HUES6 (cell line): ENCODE results near the gene SGMS1.

Experiments used
- H3K27ac ChIP-seq: 2 replicates; pipeline ENCODE4 v1.7.0; 2013; ENCODE audit warnings: low read depth, mild to moderate bottlenecking, low read length, inconsistent platforms
- H3K27me3 ChIP-seq: 2 replicates; pipeline ENCODE4 v1.6.1; 2013; ENCODE audit warnings: low read length; ENCODE audit not compliant: control insufficient read depth, insufficient read depth
- H3K36me3 ChIP-seq: 2 replicates; pipeline ENCODE4 v1.6.1; 2013; ENCODE audit warnings: low read length; ENCODE audit not compliant: control insufficient read depth, insufficient read depth
- H3K4me1 ChIP-seq: 2 replicates; pipeline ENCODE4 v1.6.1; 2013; ENCODE audit warnings: low read length; ENCODE audit not compliant: control insufficient read depth, insufficient read depth
- H3K4me3 ChIP-seq: 2 replicates; pipeline ENCODE4 v1.5.1; 2013; ENCODE audit warnings: low read depth, low read length
- H3K9ac ChIP-seq: one replicate; pipeline ENCODE4 v1.6.1; 2013; ENCODE audit warnings: mild to moderate bottlenecking, low read length
- H3K9me3 ChIP-seq: 2 replicates; pipeline ENCODE4 v1.6.1; 2013; ENCODE audit warnings: low read depth, low read length; ENCODE audit not compliant: control insufficient read depth, insufficient read depth

Gene SGMS1

GRCh38 chr10:50471583-50471975 lies 152.2 kb downstream of the SGMS1 start:
- Histone ChIP-seq H3K9me3 (peaks cover 1% of the 10 kb centered on the region; the same call in 1 of the 2 replicates), H3K4me3 (no peak overlapping the region), H3K4me1 (peaks cover 23% of the 10 kb centered on the region), H3K27ac (peak overlapping the region; percentile 44; the same call in 1 of the 2 replicates), H3K9ac (no peak overlapping the region), H3K36me3 (no peaks in the 10 kb centered on the region), H3K27me3 (no peaks in the 10 kb centered on the region)

DNA sequence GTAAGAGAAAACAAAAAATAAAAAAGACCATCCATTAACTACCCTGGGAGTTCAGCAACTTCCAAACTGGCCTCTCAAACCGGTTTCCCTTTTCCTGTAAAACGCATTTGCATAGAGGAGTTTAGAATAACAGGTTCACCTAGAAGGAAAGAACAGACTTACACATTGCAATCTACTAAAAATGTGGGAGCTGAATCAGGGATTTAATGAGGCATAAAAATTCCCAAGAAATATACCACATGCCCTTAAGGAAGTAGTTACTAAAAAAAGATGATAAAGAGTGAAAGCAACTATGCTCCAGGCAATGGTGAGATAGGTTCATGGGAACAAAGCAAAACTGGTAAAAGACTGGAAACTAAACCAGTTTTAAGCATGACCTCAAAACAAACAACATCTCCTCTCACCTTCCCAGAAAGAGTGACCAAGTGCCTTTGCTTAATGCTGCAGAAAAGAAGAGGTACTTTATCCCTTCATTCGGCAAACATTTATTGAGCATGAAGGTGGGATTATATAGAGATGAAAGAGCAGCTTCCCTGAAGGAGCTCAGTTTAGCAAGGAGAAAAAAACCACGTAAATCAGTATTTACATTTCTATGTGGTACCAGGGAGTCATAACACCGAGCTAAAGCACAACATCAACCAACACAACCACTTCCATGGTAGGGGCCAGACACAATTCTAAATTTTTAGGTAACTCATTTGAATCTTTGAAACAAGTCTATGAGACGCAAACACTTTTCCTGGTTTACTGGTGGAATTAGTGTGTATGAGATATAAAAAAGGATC lies 152.8 kb downstream of the SGMS1 start:
- Histone ChIP-seq H3K9me3 (no peaks in the 10 kb centered on the region), H3K9ac (no peak overlapping the region), H3K27ac (peak overlapping the region; percentile 44; the same call in 1 of the 2 replicates), H3K36me3 (no peaks in the 10 kb centered on the region), H3K4me1 (peaks cover 23% of the 10 kb centered on the region), H3K4me3 (no peak overlapping the region), H3K27me3 (no peaks in the 10 kb centered on the region)

- peaks cover 23% of the 10 kb centered on the region for H3K4me1 ChIP-seq
- no peak overlapping the region for H3K27ac ChIP-seq
- H3K9ac ChIP-seq: no peak overlapping the region
- H3K4me3 ChIP-seq: no peak overlapping the region
- no peaks in the 10 kb centered on the region for H3K36me3 ChIP-seq
- H3K27me3 ChIP-seq: no peaks in the 10 kb centered on the region
- no peaks in the 10 kb centered on the region for H3K9me3 ChIP-seq
These were observed 153.4 kb downstream of the SGMS1 start for GRCh38 chr10:50470345-50470744.

DNA sequence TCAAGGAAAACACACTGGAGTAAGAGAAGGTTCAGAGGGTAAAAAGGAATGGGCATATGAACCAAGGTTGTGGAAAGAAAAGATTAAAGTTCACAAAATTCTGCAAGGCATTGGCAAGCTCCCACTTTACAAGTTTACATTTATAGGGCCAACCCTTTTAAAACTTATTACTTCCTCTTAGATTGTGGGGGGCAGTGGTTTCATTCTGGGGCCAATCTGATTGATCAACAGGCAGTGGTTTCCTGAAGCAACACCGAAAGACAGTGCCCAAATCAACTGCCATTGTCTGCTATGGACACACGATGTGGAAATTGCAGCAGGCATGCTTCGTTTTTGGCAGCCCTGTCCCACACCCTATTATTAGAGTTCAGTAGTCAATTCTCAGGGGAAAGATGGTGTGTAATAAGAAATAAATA lies 154.0 kb downstream of the SGMS1 start:
- no peaks in the 10 kb centered on the region for H3K9me3 ChIP-seq
- no peaks in the 10 kb centered on the region for H3K36me3 ChIP-seq
- peaks cover 23% of the 10 kb centered on the region for H3K4me1 ChIP-seq
- H3K4me3 ChIP-seq: no peak overlapping the region
- no peak overlapping the region for H3K27ac ChIP-seq
- no peak overlapping the region for H3K9ac ChIP-seq
- no peaks in the 10 kb centered on the region for H3K27me3 ChIP-seq

GRCh38 chr10:50469288-50469687 lies 154.5 kb downstream of the SGMS1 start:
- H3K9me3 ChIP-seq: no peaks in the 10 kb centered on the region
- H3K36me3 ChIP-seq: no peaks in the 10 kb centered on the region
- H3K4me1 ChIP-seq: peaks cover 23% of the 10 kb centered on the region
- no peak overlapping the region for H3K4me3 ChIP-seq
- no peak overlapping the region for H3K27ac ChIP-seq
- no peak overlapping the region for H3K9ac ChIP-seq
- H3K27me3 ChIP-seq: no peaks in the 10 kb centered on the region

DNA sequence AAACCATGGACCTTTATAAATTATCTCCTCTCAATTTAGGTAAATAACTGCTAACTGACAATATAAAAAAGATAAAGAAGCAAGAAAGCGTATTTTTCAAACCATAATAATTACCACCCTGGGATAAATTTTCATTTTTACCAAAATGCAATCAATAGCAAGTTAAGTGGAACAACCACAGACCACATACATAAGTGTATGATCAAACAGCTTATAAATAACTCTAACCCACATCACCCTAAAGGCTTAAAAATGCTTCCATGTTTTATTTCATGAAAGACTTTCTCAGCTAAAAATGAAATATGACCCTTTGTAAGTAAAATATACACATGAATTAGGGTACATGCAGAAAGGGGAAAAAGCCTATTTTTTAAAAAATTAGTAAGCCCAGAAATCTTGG lies 156.5 kb downstream of the SGMS1 start:
- Histone ChIP-seq H3K4me1 (peaks cover 23% of the 10 kb centered on the region), H3K9ac (no peak overlapping the region), H3K9me3 (no peaks in the 10 kb centered on the region), H3K36me3 (no peaks in the 10 kb centered on the region), H3K27ac (no peak overlapping the region), H3K4me3 (no peak overlapping the region), H3K27me3 (no peaks in the 10 kb centered on the region)

DNA sequence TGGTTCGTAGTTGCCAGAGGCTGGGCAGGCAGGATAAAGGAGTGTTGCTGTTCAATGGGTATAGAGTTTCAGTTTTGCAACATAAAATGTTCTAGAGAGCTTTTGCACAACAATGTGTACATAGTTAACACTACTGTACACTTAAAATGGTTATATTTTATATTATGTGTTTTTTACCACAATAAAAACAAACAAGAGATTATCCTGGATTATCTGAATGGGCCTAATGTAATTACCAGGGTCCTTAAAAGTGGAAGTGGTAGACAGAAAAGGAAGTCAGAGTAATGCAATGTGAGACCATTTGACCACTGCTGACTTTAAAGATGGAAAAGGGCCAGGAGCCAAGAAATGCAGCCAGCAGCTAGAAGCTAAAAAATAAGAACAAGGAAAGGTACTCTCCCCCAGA lies 159.7 kb downstream of the SGMS1 start:
- Histone ChIP-seq H3K9me3 (no peaks in the 10 kb centered on the region), H3K36me3 (no peaks in the 10 kb centered on the region), H3K27ac (no peak overlapping the region), H3K4me1 (no peaks in the 10 kb centered on the region), H3K27me3 (no peaks in the 10 kb centered on the region), H3K9ac (no peak overlapping the region), H3K4me3 (no peak overlapping the region)

DNA sequence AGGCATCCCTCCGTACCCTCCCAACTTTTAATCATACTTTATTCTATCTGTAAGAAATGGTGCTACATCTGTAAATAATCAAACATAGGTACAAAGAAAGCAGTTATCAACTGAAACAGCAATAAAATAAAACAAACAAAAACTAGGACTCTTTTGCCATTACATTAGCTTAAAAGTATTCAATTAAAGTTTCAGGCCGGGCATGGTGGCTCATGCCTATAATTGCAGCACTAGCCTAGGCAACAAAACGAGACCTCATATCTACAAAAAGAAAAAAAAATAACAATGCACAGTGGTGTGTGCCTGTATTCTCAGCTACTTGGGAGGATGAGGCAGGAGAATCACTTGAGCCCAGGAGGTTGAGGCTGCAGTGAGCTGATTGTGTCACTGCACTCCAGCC lies 161.9 kb downstream of the SGMS1 start:
- H3K27me3 ChIP-seq: no peaks in the 10 kb centered on the region
- H3K4me3 ChIP-seq: no peak overlapping the region
- no peak overlapping the region for H3K9ac ChIP-seq
- no peaks in the 10 kb centered on the region for H3K4me1 ChIP-seq
- H3K36me3 ChIP-seq: no peaks in the 10 kb centered on the region
- H3K27ac ChIP-seq: no peak overlapping the region
- no peaks in the 10 kb centered on the region for H3K9me3 ChIP-seq

GRCh38 chr10:50461123-50461522 lies 162.6 kb downstream of the SGMS1 start:
- no peak overlapping the region for H3K9ac ChIP-seq
- no peaks in the 10 kb centered on the region for H3K27me3 ChIP-seq
- H3K4me1 ChIP-seq: no peaks in the 10 kb centered on the region
- no peaks in the 10 kb centered on the region for H3K9me3 ChIP-seq
- no peak overlapping the region for H3K27ac ChIP-seq
- no peaks in the 10 kb centered on the region for H3K36me3 ChIP-seq
- H3K4me3 ChIP-seq: no peak overlapping the region

GRCh38 chr10:50456719-50457118 lies 167.0 kb downstream of the SGMS1 start:
- Histone ChIP-seq H3K27me3 (no peaks in the 10 kb centered on the region), H3K9me3 (no peaks in the 10 kb centered on the region), H3K27ac (no peak overlapping the region), H3K36me3 (no peaks in the 10 kb centered on the region), H3K4me1 (no peaks in the 10 kb centered on the region), H3K9ac (no peak overlapping the region), H3K4me3 (no peak overlapping the region)

DNA sequence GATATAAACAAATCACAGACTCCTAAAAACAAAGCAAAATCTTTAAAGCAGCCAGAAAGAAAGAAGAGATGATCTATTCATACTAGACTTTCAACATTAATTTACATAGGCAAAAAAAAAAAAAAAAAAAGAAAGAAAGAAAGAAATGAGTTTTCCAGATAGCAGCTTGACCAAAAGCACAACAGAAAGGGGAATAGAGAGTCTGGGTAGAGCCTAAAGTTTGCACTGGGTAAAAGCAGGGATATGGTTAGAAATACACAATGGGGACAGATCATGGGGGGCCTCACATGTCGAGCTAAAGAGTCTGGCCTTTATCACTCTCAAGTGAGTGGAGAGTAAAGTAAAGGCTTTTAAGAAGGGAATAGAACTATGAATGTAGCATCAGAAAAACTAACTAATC lies 169.8 kb downstream of the SGMS1 start:
- H3K9me3 ChIP-seq: no peaks in the 10 kb centered on the region
- H3K27ac ChIP-seq: no peak overlapping the region
- no peak overlapping the region for H3K4me3 ChIP-seq
- no peaks in the 10 kb centered on the region for H3K36me3 ChIP-seq
- H3K27me3 ChIP-seq: no peaks in the 10 kb centered on the region
- no peaks in the 10 kb centered on the region for H3K4me1 ChIP-seq
- no peak overlapping the region for H3K9ac ChIP-seq
